H1 (cell line): Measurements from ENCODE around the gene LCE5A. TPM values are rescaled to one million over a fixed set of nuclear protein-coding genes. Genes with fewer than 3 reads are reported as not detected.

Experiments used
- CTCF ChIA-PET: fragments of 300-600 bp; sonication (Branson Sonifier 250); formaldehyde crosslinking; loops from one replicate; lab custom pipeline; 2021; ENCODE audit not compliant: partially characterized antibody; lab: Charles Lee
- POLR2A ChIA-PET: fragments of 300-600 bp; sonication (Branson Sonifier 250); formaldehyde crosslinking; loops from one replicate; lab custom pipeline; 2021; ENCODE audit warnings: inconsistent platforms; ENCODE audit not compliant: partially characterized antibody; lab: Charles Lee
- DNase-seq, 2 experiments: peaks; one replicate each; pipeline versions ENCODE4 v3.0.0 to v3.0.0-alpha.2; 2010 to 2022; ENCODE audit warnings: low spot score in 2 of 2, low read depth in 1 of 2, mixed read lengths in 1 of 2
- FAIRE-seq: peaks from 2 replicates; lab custom pipeline; 2011; peaks lifted over from hg19 to GRCh38; lab: Jason Lieb, UNC
- H2AFZ ChIP-seq: 2 replicates; pipeline ENCODE4 v1.8.1; 2012; ENCODE audit warnings: low read length, inconsistent platforms
- H2AK5ac ChIP-seq: 2 replicates; pipeline ENCODE4 v1.6.1; 2013; ENCODE audit warnings: low read depth, low read length
- H2BK120ac ChIP-seq: replicated peaks from 2 replicates; pipeline ENCODE3; 2013; ENCODE audit warnings: low read depth, low read length, inconsistent platforms
- H2BK12ac ChIP-seq: 2 replicates; pipeline ENCODE4 v1.6.1; 2013; ENCODE audit warnings: low read depth, low read length
- H2BK15ac ChIP-seq: 2 replicates; pipeline ENCODE4 v1.6.1; 2013; ENCODE audit warnings: low read length
- H2BK20ac ChIP-seq: 2 replicates; pipeline ENCODE4 v1.6.1; 2013; ENCODE audit warnings: low read length
- H2BK5ac ChIP-seq: 2 replicates; pipeline ENCODE4 v1.6.1; 2013; ENCODE audit warnings: low read depth, low read length
- H3K14ac ChIP-seq: 2 replicates; pipeline ENCODE4 v1.6.1; 2013; ENCODE audit warnings: inconsistent platforms; ENCODE audit not compliant: insufficient read length
- H3K18ac ChIP-seq: 2 replicates; pipeline ENCODE4 v1.6.1; 2013; ENCODE audit warnings: low read length; ENCODE audit errors: extremely low read depth
- H3K23ac ChIP-seq: 2 replicates; pipeline ENCODE4 v1.6.1; 2013; ENCODE audit warnings: inconsistent platforms; ENCODE audit not compliant: insufficient read length
- H3K23me2 ChIP-seq: 2 replicates; pipeline ENCODE4 v1.6.1; 2013; ENCODE audit warnings: low read depth, low read length
- H3K27ac ChIP-seq: 2 replicates; pipeline ENCODE4 v1.6.1; 2011; ENCODE audit warnings: low read depth, low read length, inconsistent platforms
- H3K27me3 ChIP-seq, 4 experiments: replicated peaks in 1 of 4; 1 replicate in 1 of 4; 2 replicates in 3 of 4; pipeline versions ENCODE4 v1.6.1 to v1.8.1; 2011 to 2013; ENCODE audit warnings: low read length in 3 of 4, mild to moderate bottlenecking in 3 of 4, inconsistent platforms in 2 of 4, mixed read lengths in 2 of 4, moderate library complexity in 1 of 4; ENCODE audit not compliant: control insufficient read depth in 3 of 4, insufficient read depth in 3 of 4; ENCODE audit errors: extremely low read depth in 1 of 4
- H3K36me3 ChIP-seq, 4 experiments: 2 replicates each; pipeline versions ENCODE4 v1.6.1 to v1.8.1; 2011 to 2013; ENCODE audit warnings: mild to moderate bottlenecking in 4 of 4, low read length in 3 of 4, moderate library complexity in 2 of 4, control low read depth in 1 of 4, inconsistent platforms in 1 of 4; ENCODE audit not compliant: insufficient read depth in 4 of 4, control insufficient read depth in 2 of 4
- H3K4ac ChIP-seq: replicated peaks from 2 replicates; pipeline ENCODE3; 2013; ENCODE audit warnings: low read length, low read depth, mixed read lengths, inconsistent platforms; ENCODE audit not compliant: insufficient read length
- H3K4me1 ChIP-seq, 4 experiments: replicated peaks in 1 of 4; 1 replicate in 1 of 4; 2 replicates in 3 of 4; pipeline versions ENCODE4 v1.6.1 to v1.8.1; 2011 to 2013; ENCODE audit warnings: low read length in 3 of 4, inconsistent platforms in 2 of 4, mixed read lengths in 1 of 4; ENCODE audit not compliant: insufficient read depth in 4 of 4, control insufficient read depth in 3 of 4
- H3K4me2 ChIP-seq, 2 experiments: 2 replicates each; pipeline versions ENCODE4 v1.6.1 to v1.8.1; 2011 to 2013; ENCODE audit warnings: low read depth in 2 of 2, low read length in 2 of 2, control low read depth in 1 of 2, inconsistent platforms in 1 of 2, mild to moderate bottlenecking in 1 of 2; ENCODE audit not compliant: insufficient read depth in 1 of 2
- H3K4me3 ChIP-seq, 4 experiments: fragments of 200-600, 300-600 bp in 1 of 4; sonication (generic), shearing (Covaris generic), sonication (Bioruptor Twin) in 1 of 4; 2 replicates each; pipeline versions ENCODE4 v1.5.1 to v1.8.1; 2011 to 2016; ENCODE audit warnings: low read length in 4 of 4, low read depth in 3 of 4, control low read depth in 2 of 4, inconsistent platforms in 2 of 4, mild to moderate bottlenecking in 2 of 4, mixed read lengths in 1 of 4, moderate library complexity in 1 of 4; ENCODE audit not compliant: insufficient read depth in 2 of 4; ENCODE audit errors: extremely low read depth in 1 of 4
- H3K56ac ChIP-seq: replicated peaks from 2 replicates; pipeline ENCODE3; 2013; ENCODE audit warnings: low read depth, mild to moderate bottlenecking, mixed read lengths, low read length, inconsistent platforms; ENCODE audit not compliant: insufficient read length
- H3K79me1 ChIP-seq: 2 replicates; pipeline ENCODE4 v1.6.1; 2013; ENCODE audit warnings: low read depth, low read length, control low read depth
- H3K79me2 ChIP-seq, 2 experiments: 2 replicates each; pipeline versions ENCODE4 v1.6.1 to v1.8.1; 2012 to 2013; ENCODE audit warnings: low read length in 2 of 2, mild to moderate bottlenecking in 2 of 2, inconsistent platforms in 1 of 2; ENCODE audit not compliant: insufficient read depth in 2 of 2, control insufficient read depth in 1 of 2
- H3K9ac ChIP-seq, 4 experiments: replicated peaks in 1 of 4; 1 replicate in 1 of 4; 2 replicates in 3 of 4; pipeline versions ENCODE4 v1.6.1 to v1.8.1; 2011 to 2013; ENCODE audit warnings: low read depth in 3 of 4, low read length in 3 of 4, control low read depth in 2 of 4, mild to moderate bottlenecking in 2 of 4, moderate library complexity in 2 of 4, inconsistent platforms in 1 of 4; ENCODE audit errors: extremely low read depth in 1 of 4
- H3K9me3 ChIP-seq, 2 experiments: 2 replicates each; pipeline versions ENCODE4 v1.6.1 to v1.8.1; 2012 to 2013; ENCODE audit warnings: mild to moderate bottlenecking in 2 of 2, moderate library complexity in 2 of 2, control low read depth in 1 of 2, inconsistent platforms in 1 of 2, low read depth in 1 of 2, low read length in 1 of 2, mixed read lengths in 1 of 2; ENCODE audit not compliant: insufficient read depth in 2 of 2
- H4K20me1 ChIP-seq, 2 experiments: replicated peaks in 1 of 2; 2 replicates each; pipeline versions ENCODE3 to v1.8.1; 2011 to 2013; ENCODE audit warnings: inconsistent platforms in 2 of 2, low read length in 2 of 2, mild to moderate bottlenecking in 1 of 2; ENCODE audit not compliant: insufficient read depth in 2 of 2, control insufficient read depth in 1 of 2
- H4K5ac ChIP-seq: 2 replicates; pipeline ENCODE4 v1.6.1; 2013; ENCODE audit warnings: low read length, low read depth, mixed read lengths, inconsistent platforms; ENCODE audit not compliant: insufficient read length
- H4K8ac ChIP-seq: 2 replicates; pipeline ENCODE4 v1.8.0; 2013; ENCODE audit warnings: mild to moderate bottlenecking, moderate library complexity, low read length, inconsistent platforms; ENCODE audit not compliant: insufficient read depth; ENCODE audit errors: extremely low read depth
- H4K91ac ChIP-seq: replicated peaks from 2 replicates; pipeline ENCODE3; 2013; ENCODE audit warnings: low read length, mixed read lengths, inconsistent platforms; ENCODE audit not compliant: insufficient read length
- BCL11A ChIP-seq, 2 experiments: IDR thresholded peaks; one replicate each; pipeline ENCODE4 v1.6.1; 2011; ENCODE audit warnings: low read depth in 2 of 2, low read length in 2 of 2, mild to moderate bottlenecking in 2 of 2
- CHD2 ChIP-seq: IDR thresholded peaks from 2 replicates; pipeline ENCODE4 v1.6.1; 2012; ENCODE audit warnings: low read length, improper control_type of control experiment
- EP300 ChIP-seq, 2 experiments: IDR thresholded peaks; 1 replicate in 1 of 2; 2 replicates in 1 of 2; pipeline ENCODE4 v1.6.1; 2011 to 2012; ENCODE audit warnings: low read depth in 2 of 2, low read length in 2 of 2, mild to moderate bottlenecking in 2 of 2, borderline replicate concordance in 1 of 2, inconsistent platforms in 1 of 2, moderate library complexity in 1 of 2
- FOSL1 ChIP-seq: IDR thresholded peaks from 2 replicates; pipeline ENCODE4 v1.6.1; 2011; ENCODE audit warnings: mild to moderate bottlenecking, low read depth, low read length, moderate library complexity; ENCODE audit not compliant: insufficient read depth
- KDM1A ChIP-seq: fragments of 200-600, 300-600 bp; sonication (generic); IDR thresholded peaks from 2 replicates; pipeline ENCODE4 v1.7.1; 2016; ENCODE audit warnings: mild to moderate bottlenecking, low read length, borderline replicate concordance
- KDM4A ChIP-seq: IDR thresholded peaks from one replicate; pipeline ENCODE4 v1.7.1; 2012; ENCODE audit warnings: low read depth, mild to moderate bottlenecking, moderate library complexity, low read length, inconsistent platforms; ENCODE audit not compliant: severe bottlenecking
- POU5F1 ChIP-seq: IDR thresholded peaks from 2 replicates; pipeline ENCODE4 v1.6.1; 2011; ENCODE audit warnings: low read depth, mild to moderate bottlenecking, low read length, moderate library complexity
- RAD21 ChIP-seq, 2 experiments: IDR thresholded peaks in 1 of 2; conservative IDR thresholded peaks in 1 of 2; 2 replicates each; pipeline ENCODE4 v1.6.1; 2011; ENCODE audit warnings: low read depth in 2 of 2, low read length in 2 of 2, improper control_type of control experiment in 1 of 2, inconsistent platforms in 1 of 2, mild to moderate bottlenecking in 1 of 2, moderate library complexity in 1 of 2
- SAP30 ChIP-seq: fragments of 300-600 bp; sonication (generic); IDR thresholded peaks from 2 replicates; pipeline ENCODE4 v1.7.1; 2012; ENCODE audit warnings: low read length, moderate library complexity, mild to moderate bottlenecking, inconsistent platforms; ENCODE audit not compliant: insufficient read depth, insufficient replicate concordance
- SP4 ChIP-seq: IDR thresholded peaks from 2 replicates; pipeline ENCODE4 v1.6.1; 2012; ENCODE audit warnings: low read length, inconsistent platforms
- TCF12 ChIP-seq: IDR thresholded peaks from 2 replicates; pipeline ENCODE4 v1.6.1; 2011; ENCODE audit warnings: low read depth, mild to moderate bottlenecking, low read length
- YY1 ChIP-seq: IDR thresholded peaks from 2 replicates; pipeline ENCODE4 v1.6.1; 2011; ENCODE audit warnings: low read depth, mild to moderate bottlenecking, low read length
- WGBS, 2 experiments: shearing (Covaris generic) in 1 of 2; methylation state at CpG; one replicate each; pipeline versions ENCODE4 v1.1.6 to v1.1.7; 2013 to 2015; ENCODE audit warnings: low lambda C conversion rate in 2 of 2, mixed read lengths in 2 of 2, inconsistent platforms in 1 of 2, low coverage in 1 of 2, missing lambda C conversion rate in 1 of 2; ENCODE audit not compliant: insufficient replicate concordance in 2 of 2, insufficient coverage in 1 of 2, insufficient read length in 1 of 2; ENCODE audit errors: extremely low coverage in 1 of 2, missing lambda C conversion rate in 1 of 2; 5-methylcytosine and 5-hydroxymethylcytosine counted together
- polyA plus RNA-seq, 7 experiments: library from polyadenylated mRNA; depleted of rRNA in 3 of 7; stranded (reverse) in 5 of 7; unstranded in 2 of 7; fragments of >200 nt in 5 of 7; fragments of 200-250 nt in 2 of 7; gene quantifications; 1 replicate in 5 of 7; 2 replicates in 1 of 7; 4 replicates in 1 of 7; pipeline versions ENCODE4 v1.2.1 to v1.2.3, GENCODE V29; 2011 to 2013; ENCODE audit warnings: missing spikeins in 2 of 7, mixed read lengths in 2 of 7
- total RNA-seq: library from RNA; stranded (reverse); fragmentation: NEBNext Ultra II Directional; extraction: Animal tissue kit (Norgen Biotek cat#: 25700); gene quantifications from 2 replicates; pipeline ENCODE4 v1.2.1, GENCODE V29; 2021

The LCE5A gene
- total and polyA plus RNA-seq, 2 of the 8 experiments (the other 6 are each of a cell fraction or from before 2014, with no cell fraction given) = not detected

DNA sequence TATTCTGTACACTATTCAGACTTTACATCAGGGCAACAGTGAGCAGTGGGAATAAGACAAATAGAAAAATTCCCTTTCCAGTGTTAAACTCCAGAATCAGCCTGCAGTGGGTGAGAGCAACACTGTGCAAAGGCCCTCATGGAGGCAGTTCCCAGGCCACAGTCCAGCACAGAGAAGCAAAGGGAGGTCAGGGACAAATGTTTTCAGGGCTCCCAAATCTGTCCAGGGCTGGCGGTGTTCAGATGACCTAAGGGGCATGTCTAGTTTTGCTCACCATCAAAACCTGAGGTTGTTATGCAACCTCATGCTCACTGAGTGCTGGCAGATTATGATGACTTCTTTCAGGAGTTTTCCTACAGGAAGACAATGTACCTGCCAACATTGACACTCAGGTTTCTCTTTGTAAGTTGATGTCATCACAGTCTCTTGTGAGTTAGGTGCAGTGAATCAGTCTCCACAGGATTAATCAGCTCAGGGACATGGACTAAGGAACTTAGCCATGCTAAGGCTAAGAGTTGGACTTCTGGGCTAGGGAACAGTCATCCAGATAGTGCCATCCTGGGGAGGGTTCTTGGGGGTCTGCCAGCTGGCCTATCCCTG, 3.6 kb upstream of the LCE5A start:
- FAIRE-seq (no peak), DNase-seq (no peak)
- H4K5ac ChIP-seq = no peak overlapping the region
- H2BK12ac ChIP-seq = no peak overlapping the region
- no peak overlapping the region for H3K4me3 ChIP-seq
- H4K91ac ChIP-seq = no peak overlapping the region
- no peaks in the 10 kb centered on the region for H3K79me2 ChIP-seq
- no peak overlapping the region for H3K27ac ChIP-seq
- no peaks in the 10 kb centered on the region for H3K4me1 ChIP-seq
- no peaks in the 10 kb centered on the region for H4K20me1 ChIP-seq
- H2BK20ac ChIP-seq = no peak overlapping the region
- no peak overlapping the region for H2AFZ ChIP-seq
- H3K4me2 ChIP-seq = no peak overlapping the region
- no peak overlapping the region for H3K14ac ChIP-seq
- no peak overlapping the region for H4K8ac ChIP-seq
- TF ChIP-seq FOSL1 (no peak), SP4 (no peak), EP300 (IDR thresholded peaks at IDR 0.05; ENCODE audit: borderline replicate concordance in 1 of 2, low read depth in 2 of 2, low read length in 2 of 2) (no peak), SAP30 (no peak), KDM4A (no peak), YY1 (no peak), TCF12 (no peak), KDM1A (no peak), RAD21 (IDR thresholded peaks at IDR 0.05 in 1 of 2, conservative IDR thresholded peaks at IDR 0.05 in 1 of 2; ENCODE audit: low read depth in 2 of 2, low read length in 2 of 2) (no peak), BCL11A (IDR thresholded peaks at IDR 0.05; ENCODE audit: low read depth in 2 of 2, low read length in 2 of 2) (no peak), CHD2 (no peak), POU5F1 (no peak)
- H3K23ac ChIP-seq = no peak overlapping the region
- no peaks in the 10 kb centered on the region for H3K27me3 ChIP-seq
- H2BK15ac ChIP-seq = no peak overlapping the region
- H3K36me3 ChIP-seq = no peaks in the 10 kb centered on the region; a peak in 1 of 8 replicates
- H3K56ac ChIP-seq = no peak overlapping the region
- H3K4ac ChIP-seq = no peak overlapping the region
- peaks cover 76 to 92% of the 10 kb centered on the region in 2 experiments for H3K9me3 ChIP-seq
- no peak overlapping the region for H2BK120ac ChIP-seq
- H3K79me1 ChIP-seq = no peaks in the 10 kb centered on the region
- no peaks in the 10 kb centered on the region for H3K23me2 ChIP-seq
- no peak overlapping the region for H2AK5ac ChIP-seq
- H2BK5ac ChIP-seq = no peak overlapping the region
- H3K18ac ChIP-seq = no peak overlapping the region
- no peak overlapping the region for H3K9ac ChIP-seq
- ChIA-PET POLR2A (no interaction called here), CTCF (no interaction called here)
- 45% methylated on average over 1 of the region's 1 CpG; no CpG with 5 or more reads in 1 of the 2 experiments for WGBS, 2 experiments
